ENCODE data around the gene TEX51. TPM values are rescaled to one million over a fixed set of nuclear protein-coding genes. Genes with fewer than 3 reads are reported as not detected.

TEX51 gene
- total RNA-seq, 1 experiment from 2014 or later, result not detected

DNA sequence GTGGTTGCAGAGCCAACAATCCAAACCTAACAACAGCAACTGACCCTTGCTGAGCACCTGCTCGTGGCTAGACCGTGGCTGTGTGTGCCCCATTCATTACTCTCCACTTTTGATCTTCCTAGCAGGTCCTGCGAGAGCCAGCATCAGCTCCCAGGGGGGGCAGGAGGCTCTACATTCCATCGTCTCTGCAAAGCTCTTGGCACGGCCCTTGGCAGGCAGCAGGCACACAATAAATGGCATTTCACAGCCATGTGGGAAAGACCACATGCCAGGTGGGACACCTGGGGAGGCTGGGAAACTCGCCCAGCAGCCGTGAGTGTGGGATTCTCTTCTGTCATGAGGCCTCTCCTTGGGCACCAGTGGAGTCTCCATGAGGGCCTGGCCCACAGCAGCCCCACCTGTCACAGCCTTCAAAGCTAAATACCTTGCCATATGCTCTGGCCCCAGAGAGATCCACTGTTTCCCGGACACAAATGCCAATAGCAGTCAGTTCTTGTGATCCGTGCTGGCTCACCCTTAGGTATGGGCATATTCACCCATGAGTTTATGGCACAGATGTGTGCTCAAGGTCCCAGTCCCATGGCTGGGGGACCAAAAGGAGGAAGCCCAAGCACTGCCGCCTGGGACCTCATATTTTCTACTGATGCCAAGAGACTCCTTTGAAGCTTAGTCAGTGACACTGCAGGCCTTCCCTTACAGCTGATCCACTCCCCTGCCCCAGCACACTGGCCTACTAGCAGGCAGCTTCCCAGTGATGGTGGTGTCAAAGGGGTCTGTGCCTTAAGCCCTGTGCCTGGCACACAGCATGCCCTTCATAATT lies 6.8 kb upstream of the TEX51 start:
- peaks cover 3% of the 10 kb centered on the region; the same call in 1 of the 2 replicates for H3K27me3 ChIP-seq (ENCODE audit: control insufficient read depth, insufficient read depth, low read length)
- DNase-seq, result no peak
- no peak overlapping the region for H3K4me3 ChIP-seq (ENCODE audit: insufficient read depth, low read depth, low read length)
- no peaks in the 10 kb centered on the region for H3K36me3 ChIP-seq (replicated peaks; ENCODE audit: control insufficient read depth, insufficient read depth, low read length)

DNA sequence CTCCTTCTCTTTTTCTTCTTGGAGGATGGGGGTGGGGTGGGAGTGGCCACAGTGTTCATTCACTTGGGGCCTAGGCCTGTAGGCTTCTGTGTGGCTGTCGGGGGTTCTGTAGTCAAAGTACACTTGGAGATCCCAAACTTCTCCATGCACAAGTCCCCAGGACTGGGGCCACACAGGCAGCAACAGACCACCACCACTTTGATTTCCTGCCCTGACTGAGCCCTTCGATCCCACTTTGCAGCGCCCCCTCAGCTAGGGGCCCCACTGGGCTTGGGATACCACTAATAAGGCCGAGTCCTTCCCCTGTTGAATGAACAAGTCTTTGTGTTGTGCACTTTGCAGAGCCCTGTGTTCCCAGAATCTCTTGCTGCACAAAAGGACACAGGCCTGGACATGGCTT lies 5.5 kb upstream of the TEX51 start:
- no peak for DNase-seq
- H3K4me3 ChIP-seq (ENCODE audit: insufficient read depth, low read depth, low read length), result no peak overlapping the region

DNA sequence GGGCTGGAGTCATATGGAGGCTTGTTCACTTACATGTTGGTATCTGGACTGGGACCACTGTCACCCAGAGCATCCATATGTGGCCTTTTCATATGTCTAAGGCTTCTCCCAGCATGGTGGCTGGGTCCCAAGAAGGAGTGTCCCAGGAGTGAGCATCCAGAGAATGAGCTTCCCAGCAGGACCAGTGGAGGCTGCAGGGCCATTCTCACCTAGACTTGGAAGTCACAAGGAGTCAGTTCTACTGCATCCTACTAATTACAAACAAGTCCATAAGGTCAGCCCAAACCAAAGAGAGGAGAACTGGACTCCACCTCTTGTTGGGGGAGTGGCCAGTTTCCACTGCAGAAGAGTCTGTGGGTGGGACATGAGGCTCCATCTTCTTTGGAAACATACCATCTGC lies 5.1 kb upstream of the TEX51 start:
- no peaks in the 10 kb centered on the region for H3K36me3 ChIP-seq (replicated peaks; ENCODE audit: control insufficient read depth, insufficient read depth, low read length)
- no peak for DNase-seq
- H3K4me3 ChIP-seq (ENCODE audit: insufficient read depth, low read depth, low read length), result no peak overlapping the region
- no peaks in the 10 kb centered on the region; the same call in 1 of the 2 replicates for H3K27me3 ChIP-seq (ENCODE audit: control insufficient read depth, insufficient read depth, low read length)

More for the DNA sequence above, 5.5 kb upstream of the TEX51 start:
- H3K36me3 ChIP-seq (replicated peaks; ENCODE audit: control insufficient read depth, insufficient read depth, low read length), result no peaks in the 10 kb centered on the region
- peaks cover 1% of the 10 kb centered on the region; the same call in 1 of the 2 replicates for H3K27me3 ChIP-seq (ENCODE audit: control insufficient read depth, insufficient read depth, low read length)

DNA sequence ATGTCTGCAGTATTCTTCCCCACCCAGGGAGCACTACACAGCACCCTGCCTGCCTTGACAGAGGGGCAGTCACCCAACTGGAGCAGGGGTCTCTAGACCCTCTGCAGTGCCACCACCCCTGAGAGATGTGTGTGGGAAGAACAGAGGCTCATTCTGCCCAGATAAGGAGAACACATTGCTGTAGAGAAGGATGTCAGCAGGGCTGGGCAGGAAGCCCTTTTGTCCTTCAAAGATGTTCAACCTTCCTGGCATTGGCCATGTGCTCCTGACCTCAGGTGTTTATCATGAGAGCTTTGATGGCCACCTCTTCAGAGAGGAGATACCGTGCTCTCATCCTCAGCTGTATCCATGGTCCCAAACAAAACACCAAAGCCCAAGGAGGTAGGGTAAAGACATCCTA lies 4.6 kb upstream of the TEX51 start:
- Histone ChIP-seq H3K36me3 (replicated peaks; ENCODE audit: control insufficient read depth, insufficient read depth, low read length) (no peaks in the 10 kb centered on the region), H3K27me3 (ENCODE audit: control insufficient read depth, insufficient read depth, low read length) (no peaks in the 10 kb centered on the region; the same call in 1 of the 2 replicates), H3K4me3 (ENCODE audit: insufficient read depth, low read depth, low read length) (no peak overlapping the region)
- DNase-seq, result no peak

DNA sequence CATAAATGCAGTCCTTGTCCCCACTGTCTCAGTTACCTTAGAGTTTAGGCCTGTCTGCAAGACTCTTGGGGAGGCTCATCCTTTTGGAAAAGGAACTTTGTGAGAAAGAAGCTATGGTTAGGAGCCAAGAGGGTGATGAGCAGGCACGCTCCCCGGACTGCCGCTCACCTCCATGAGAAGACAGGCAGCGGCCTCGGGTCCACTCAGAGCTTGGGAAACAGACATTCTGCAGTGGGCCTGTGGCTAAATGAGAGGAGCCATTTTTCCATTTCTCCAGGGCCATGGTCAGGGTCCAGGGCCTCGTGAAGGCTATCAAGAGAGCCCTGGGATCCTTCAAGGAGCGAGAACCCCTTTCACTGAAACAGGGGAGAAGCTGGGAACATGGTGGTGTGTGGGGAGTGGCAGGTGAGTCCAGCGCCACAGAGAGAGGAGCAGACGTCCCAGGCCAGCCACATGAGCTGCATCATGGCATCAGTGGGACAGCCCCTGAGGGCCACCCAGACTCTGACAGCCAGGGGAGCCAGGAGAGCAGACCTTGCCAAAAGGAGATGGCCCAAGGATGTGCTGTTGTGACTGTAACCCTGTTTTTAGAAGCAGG lies 4.0 kb upstream of the TEX51 start:
- Histone ChIP-seq H3K4me3 (ENCODE audit: insufficient read depth, low read depth, low read length) (no peak overlapping the region), H3K36me3 (replicated peaks; ENCODE audit: control insufficient read depth, insufficient read depth, low read length) (no peaks in the 10 kb centered on the region), H3K27me3 (ENCODE audit: control insufficient read depth, insufficient read depth, low read length) (no peaks in the 10 kb centered on the region; the same call in 1 of the 2 replicates)
- no peak for DNase-seq

DNA sequence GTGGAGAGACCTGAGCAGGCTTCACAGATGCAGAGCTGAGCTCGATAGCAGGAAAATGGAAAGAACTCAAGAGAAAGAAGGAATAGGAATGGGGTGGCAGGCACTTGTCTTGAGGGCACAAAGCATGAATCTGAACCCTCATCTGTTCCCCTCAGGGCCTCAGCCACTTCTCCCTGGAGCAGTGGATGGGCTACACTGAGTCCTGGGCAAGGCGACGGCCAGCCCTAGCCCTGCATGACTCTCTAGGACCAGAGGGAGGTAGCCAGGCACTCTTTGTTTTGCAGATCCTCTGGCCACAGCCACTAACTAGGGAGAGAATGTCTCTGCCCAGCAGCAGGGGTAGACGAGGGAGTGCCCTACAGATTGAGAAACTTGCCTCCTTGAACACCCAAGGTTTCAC lies 3.4 kb upstream of the TEX51 start:
- Histone ChIP-seq H3K27me3 (ENCODE audit: control insufficient read depth, insufficient read depth, low read length) (no peaks in the 10 kb centered on the region; the same call in 1 of the 2 replicates), H3K4me3 (ENCODE audit: insufficient read depth, low read depth, low read length) (no peak overlapping the region), H3K36me3 (replicated peaks; ENCODE audit: control insufficient read depth, insufficient read depth, low read length) (no peaks in the 10 kb centered on the region)
- DNase-seq, result no peak

DNA sequence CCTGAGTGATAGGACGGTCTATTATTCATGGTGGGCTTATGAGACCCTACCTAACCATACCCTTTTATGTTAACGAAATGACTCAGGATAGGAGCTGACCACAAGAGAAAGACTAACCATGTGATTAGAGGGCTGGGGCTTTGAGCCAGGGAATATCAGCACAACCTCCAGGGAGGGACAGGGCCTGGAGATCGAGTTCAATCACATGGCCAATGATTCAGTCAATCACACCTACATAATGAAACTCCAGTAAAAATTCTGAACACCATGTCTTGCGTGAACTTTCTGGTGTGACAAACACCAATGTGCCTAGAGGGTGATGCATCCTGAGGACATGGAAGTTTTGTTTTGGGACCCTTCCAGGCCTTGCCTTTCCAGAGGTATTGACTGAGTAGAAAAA lies 2.2 kb upstream of the TEX51 start:
- H3K36me3 ChIP-seq (replicated peaks; ENCODE audit: control insufficient read depth, insufficient read depth, low read length), result no peaks in the 10 kb centered on the region
- DNase-seq, result no peak
- no peaks in the 10 kb centered on the region; the same call in 1 of the 2 replicates for H3K27me3 ChIP-seq (ENCODE audit: control insufficient read depth, insufficient read depth, low read length)
- H3K4me3 ChIP-seq (ENCODE audit: insufficient read depth, low read depth, low read length), result no peak overlapping the region

DNA sequence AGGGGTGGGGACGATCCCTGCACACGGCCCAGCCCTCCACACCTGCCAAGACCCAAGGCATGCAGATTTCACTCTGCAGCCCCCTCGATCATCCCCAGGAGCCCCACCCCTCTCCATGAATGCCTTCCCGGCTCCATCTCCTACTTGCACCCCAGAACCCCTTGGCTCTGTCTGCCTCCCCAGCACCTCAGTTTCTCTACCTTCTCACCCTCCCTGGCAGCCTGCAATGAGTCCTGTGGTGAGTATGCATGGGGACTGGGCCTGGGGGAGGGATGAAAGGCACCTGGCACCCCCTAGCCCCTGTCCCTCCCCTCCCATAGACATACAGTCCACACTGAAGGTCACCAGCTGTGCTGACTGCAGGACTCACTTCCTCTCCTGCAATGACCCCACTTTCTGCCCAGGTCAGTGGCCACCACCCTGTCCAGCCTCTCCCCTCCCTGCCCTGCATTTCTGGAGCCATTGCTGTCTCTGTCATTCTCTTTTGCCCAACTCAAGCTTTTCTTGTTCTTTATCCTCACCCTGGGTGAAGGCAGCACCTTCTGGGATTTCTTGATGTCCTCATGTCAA lies 1.0 kb downstream of the TEX51 start:
- H3K36me3 ChIP-seq (replicated peaks; ENCODE audit: control insufficient read depth, insufficient read depth, low read length), result no peaks in the 10 kb centered on the region
- no peak for DNase-seq
- H3K27me3 ChIP-seq (ENCODE audit: control insufficient read depth, insufficient read depth, low read length), result no peaks in the 10 kb centered on the region; the same call in 1 of the 2 replicates
- H3K4me3 ChIP-seq (ENCODE audit: insufficient read depth, low read depth, low read length), result no peak overlapping the region

DNA sequence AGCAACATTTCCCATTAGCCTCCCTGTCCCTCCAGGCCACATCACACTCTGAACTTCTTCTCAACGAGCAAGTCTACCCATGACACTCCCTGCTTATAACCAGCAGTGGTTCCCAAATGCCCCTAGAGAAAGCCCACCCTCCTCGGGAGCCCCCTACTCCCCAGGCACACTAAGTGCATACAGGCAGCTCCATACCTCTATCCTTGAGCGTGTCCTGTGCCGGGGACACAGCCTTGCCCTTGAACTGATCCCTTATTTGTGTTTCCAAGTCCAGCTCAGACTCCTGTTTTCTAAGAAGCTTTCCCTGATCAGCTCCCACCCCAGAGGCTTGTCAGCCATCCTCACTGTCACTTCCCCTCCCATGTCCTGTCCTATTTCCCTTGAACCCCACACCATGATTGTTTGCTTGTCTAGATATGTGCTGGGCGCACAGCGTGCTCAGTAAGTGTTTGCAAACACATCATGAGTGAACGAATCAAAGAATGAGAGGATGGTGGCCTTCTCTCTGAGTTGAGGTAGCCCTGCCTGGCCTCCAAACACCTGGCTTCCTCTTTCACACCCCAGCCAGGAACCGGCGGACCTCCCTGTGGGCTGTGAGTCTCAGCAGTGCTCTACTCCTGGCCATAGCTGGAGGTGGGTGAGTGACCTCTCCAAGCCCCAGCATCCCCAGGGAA lies 2.1 kb downstream of the TEX51 start:
- H3K4me3 ChIP-seq (ENCODE audit: insufficient read depth, low read depth, low read length), result no peak overlapping the region
- no peaks in the 10 kb centered on the region; the same call in 1 of the 2 replicates for H3K27me3 ChIP-seq (ENCODE audit: control insufficient read depth, insufficient read depth, low read length)
- DNase-seq, result no peak
- no peaks in the 10 kb centered on the region for H3K36me3 ChIP-seq (replicated peaks; ENCODE audit: control insufficient read depth, insufficient read depth, low read length)

DNA sequence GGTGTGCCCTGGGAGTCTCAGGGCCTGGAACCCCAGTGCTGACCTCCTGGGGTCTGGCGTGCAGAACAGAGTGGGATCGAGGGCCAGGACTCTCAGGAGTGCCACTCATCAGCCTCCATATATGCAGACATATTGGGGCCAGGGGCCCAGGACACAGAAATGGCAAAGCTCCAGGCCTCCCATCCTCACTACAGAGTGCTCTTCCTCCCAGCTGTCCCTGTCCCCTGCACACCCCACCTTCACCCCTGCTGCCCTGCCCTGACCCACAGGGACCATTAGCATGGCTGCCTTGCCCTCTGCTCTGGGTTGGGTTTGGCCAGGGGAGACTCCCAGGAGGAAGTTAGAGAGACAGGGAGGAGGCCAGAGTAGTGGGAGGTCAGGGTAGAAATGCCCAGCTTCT lies 2.8 kb downstream of the TEX51 start:
- H3K27me3 ChIP-seq (ENCODE audit: control insufficient read depth, insufficient read depth, low read length), result no peaks in the 10 kb centered on the region; the same call in 1 of the 2 replicates
- DNase-seq, result no peak
- H3K4me3 ChIP-seq (ENCODE audit: insufficient read depth, low read depth, low read length), result no peak overlapping the region
- H3K36me3 ChIP-seq (replicated peaks; ENCODE audit: control insufficient read depth, insufficient read depth, low read length), result no peaks in the 10 kb centered on the region

DNA sequence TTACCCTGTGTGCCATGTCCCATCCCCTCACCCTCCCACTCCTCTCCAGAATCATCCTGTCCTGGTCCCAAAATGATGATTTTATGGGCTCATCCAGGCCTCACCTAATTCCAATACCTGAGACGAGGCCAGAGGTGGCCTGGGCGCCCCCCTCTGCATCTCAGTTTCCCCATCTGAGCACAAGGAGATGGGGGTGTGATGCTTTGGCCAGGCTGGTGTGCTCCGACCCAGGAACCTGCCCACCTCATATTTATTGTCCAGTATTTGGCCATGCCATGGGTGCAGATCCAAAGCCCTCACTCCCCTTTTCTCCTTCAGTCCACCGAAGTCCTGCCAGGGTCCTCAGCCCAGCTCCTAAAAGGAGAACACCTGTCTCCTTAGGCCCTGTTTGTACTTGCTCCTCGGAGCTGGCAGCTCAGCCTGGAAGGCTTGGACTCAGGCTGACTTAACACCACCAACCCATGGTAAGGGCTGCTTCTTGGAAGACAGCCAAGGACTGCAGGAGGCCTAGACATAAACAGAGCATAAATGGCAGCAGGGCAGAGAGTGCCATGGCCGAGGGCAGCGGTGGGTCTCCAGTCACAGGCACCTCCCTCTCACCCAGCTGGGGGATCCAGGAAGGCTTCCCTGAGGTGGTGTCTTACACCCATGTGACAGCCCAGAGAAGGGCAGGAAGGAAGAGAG lies 3.6 kb downstream of the TEX51 start:
- no peaks in the 10 kb centered on the region; the same call in 1 of the 2 replicates for H3K27me3 ChIP-seq (ENCODE audit: control insufficient read depth, insufficient read depth, low read length)
- no peaks in the 10 kb centered on the region for H3K36me3 ChIP-seq (replicated peaks; ENCODE audit: control insufficient read depth, insufficient read depth, low read length)
- DNase-seq, result no peak

DNA sequence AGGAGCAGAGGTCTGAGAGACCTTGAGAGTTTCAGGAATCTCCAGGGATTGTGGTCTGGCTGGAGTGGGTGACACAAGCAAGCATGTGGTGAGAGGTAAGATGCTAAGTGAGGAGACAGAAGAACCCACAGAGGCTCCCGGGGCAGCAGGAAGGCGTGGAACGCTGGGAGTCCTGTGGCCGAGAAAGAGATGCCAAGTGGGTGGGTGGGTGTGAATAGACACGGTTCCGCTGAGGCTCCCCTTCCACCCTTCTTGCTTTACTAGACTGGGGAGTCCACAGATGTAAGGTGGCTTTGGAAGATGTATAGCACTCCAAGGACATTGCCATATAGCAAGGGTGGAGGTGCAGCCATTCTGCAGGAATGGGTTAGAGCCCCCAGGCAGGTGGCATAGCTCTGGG lies 4.2 kb downstream of the TEX51 start:
- DNase-seq, result no peak
- H3K27me3 ChIP-seq (ENCODE audit: control insufficient read depth, insufficient read depth, low read length), result no peaks in the 10 kb centered on the region; the same call in 1 of the 2 replicates
- H3K36me3 ChIP-seq (replicated peaks; ENCODE audit: control insufficient read depth, insufficient read depth, low read length), result no peaks in the 10 kb centered on the region
- H3K4me3 ChIP-seq (ENCODE audit: insufficient read depth, low read depth, low read length), result no peak overlapping the region

More for the DNA sequence above, 3.6 kb downstream of the TEX51 start:
- H3K4me3 ChIP-seq (ENCODE audit: insufficient read depth, low read depth, low read length), result no peak overlapping the region

DNA sequence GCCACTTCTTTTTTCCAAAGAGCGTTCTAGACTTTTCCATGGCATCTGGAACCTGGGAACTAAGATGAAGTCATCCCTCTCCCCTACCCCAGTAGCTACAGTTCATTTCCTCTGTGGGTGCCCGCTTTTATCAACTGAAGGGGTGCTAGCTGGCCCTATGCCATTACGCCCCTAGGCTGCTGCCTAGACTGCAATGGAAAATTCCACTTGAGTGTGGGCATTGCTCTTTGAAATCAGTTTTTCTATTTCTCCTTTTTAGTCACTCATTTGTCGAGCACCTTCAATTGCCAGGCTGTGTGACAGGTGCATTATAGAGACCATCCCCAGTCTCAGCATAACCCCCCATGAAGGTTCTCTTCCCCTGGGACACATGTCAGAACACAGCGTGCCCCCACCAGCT lies 7.3 kb downstream of the TEX51 start:
- no peak for DNase-seq
- Histone ChIP-seq H3K27me3 (ENCODE audit: control insufficient read depth, insufficient read depth, low read length) (no peaks in the 10 kb centered on the region; the same call in 1 of the 2 replicates), H3K36me3 (replicated peaks; ENCODE audit: control insufficient read depth, insufficient read depth, low read length) (no peaks in the 10 kb centered on the region), H3K4me3 (ENCODE audit: insufficient read depth, low read depth, low read length) (no peak overlapping the region)

DNA sequence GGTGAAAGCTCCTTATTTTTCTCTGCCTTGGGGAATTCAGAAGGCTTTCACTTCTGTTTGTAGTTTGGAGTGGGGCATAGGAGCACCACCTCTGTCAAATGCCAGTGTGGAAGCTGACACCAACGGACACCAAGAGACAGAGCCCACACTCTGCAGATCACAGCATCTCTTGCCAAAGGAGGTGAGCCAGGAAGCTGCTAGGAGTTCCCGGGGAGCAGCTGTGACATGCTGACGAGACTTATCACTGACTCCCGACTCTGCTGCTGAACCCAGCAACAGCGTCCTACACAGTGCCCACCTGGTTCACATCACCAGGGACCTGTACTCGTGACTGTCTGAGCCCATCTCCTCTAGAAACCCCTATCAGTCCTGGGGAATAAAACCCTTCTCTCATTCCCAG lies 8.1 kb downstream of the TEX51 start:
- no peak for DNase-seq
- no peaks in the 10 kb centered on the region for H3K36me3 ChIP-seq (replicated peaks; ENCODE audit: control insufficient read depth, insufficient read depth, low read length)

More for the DNA sequence above, 8.1 kb downstream of the TEX51 start:
- no peak overlapping the region for H3K4me3 ChIP-seq (ENCODE audit: insufficient read depth, low read depth, low read length)
- H3K27me3 ChIP-seq (ENCODE audit: control insufficient read depth, insufficient read depth, low read length), result no peaks in the 10 kb centered on the region; the same call in 1 of the 2 replicates

Data from H7 (cell line).